SK-N-SH (cell line): ENCODE results near the gene CNIH2.
"Not testable (repeated sequence)": the region's sequence is repeated elsewhere in the genome, so short reads cannot be mapped to it uniquely, and the experiment has no call there.

Experiments used
- CHD2 ChIP-seq: fragments of 150-350 bp; IDR thresholded peaks from 2 replicates; pipeline ENCODE4 v1.6.1; 2018; ENCODE audit warnings: low read length; ENCODE audit not compliant: partially characterized antibody
- CTCF ChIP-seq: fragments of 200-600 bp; sonication (generic); IDR thresholded peaks from 2 replicates; pipeline ENCODE4 v1.6.1; 2017; ENCODE audit warnings: antibody characterized with exemption, mild to moderate bottlenecking, moderate library complexity
- EP300 ChIP-seq, 2 experiments: IDR thresholded peaks; 2 replicates each; pipeline versions ENCODE4 v1.4.0 to v1.6.1; 2012; ENCODE audit warnings: borderline replicate concordance in 1 of 2, low read depth in 1 of 2, low read length in 1 of 2
- EZH2phosphoT487 ChIP-seq: fragments of 200-600 bp; sonication (generic); IDR thresholded peaks from 2 replicates; pipeline ENCODE4 v1.6.1; 2017; ENCODE audit warnings: low read depth, mixed run types, mild to moderate bottlenecking, antibody characterized with exemption, moderate library complexity, borderline replicate concordance
- GATA2 ChIP-seq: sonication (generic); formaldehyde crosslinking; IDR thresholded peaks from 2 replicates; pipeline ENCODE4 v1.5.0; 2020; ENCODE audit warnings: mild to moderate bottlenecking, missing genetic modification reagents
- JUND ChIP-seq: IDR thresholded peaks from 2 replicates; pipeline ENCODE4 v1.4.0; 2012
- POLR2AphosphoS5 ChIP-seq: IDR thresholded peaks from 2 replicates; pipeline ENCODE4 v1.6.1; 2012; ENCODE audit warnings: low read depth, low read length
- RCOR1 ChIP-seq: fragments of 150-350 bp; IDR thresholded peaks from 2 replicates; pipeline ENCODE4 v1.6.1; 2017; ENCODE audit warnings: antibody characterized with exemption, low read length
- TF ChIP-seq, protein P1 (sequence below): IDR thresholded peaks from 2 replicates; pipeline ENCODE4 v1.6.1; 2012; ENCODE audit warnings: mild to moderate bottlenecking, low read depth, low read length, moderate library complexity
- TF ChIP-seq, protein P2 (sequence below): fragments of 150-350 bp; IDR thresholded peaks from 2 replicates; pipeline ENCODE4 v1.6.1; 2016; ENCODE audit warnings: mild to moderate bottlenecking, low read depth, low read length

DNA sequence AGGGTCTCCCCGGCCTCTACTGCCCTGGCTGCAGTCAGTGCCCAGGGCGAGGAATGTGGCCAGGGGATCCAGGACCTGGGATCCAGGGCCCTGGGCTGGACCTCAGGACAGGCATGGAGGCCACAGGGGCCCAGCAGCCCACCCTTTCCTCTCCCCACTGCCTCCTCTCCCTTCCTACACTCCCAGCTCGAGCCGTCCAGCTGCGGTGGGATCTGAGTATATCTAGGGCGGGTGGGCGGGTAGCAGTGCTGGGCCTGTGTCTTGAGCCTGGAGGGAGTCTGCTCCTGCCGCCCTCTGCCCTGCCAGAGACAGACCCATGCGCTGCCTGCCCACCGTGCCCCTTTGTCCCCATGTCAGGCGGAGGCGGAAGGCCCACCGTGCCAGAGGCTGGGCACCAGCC is 1.4 kb upstream of the CNIH2 start:
- TF ChIP-seq JUND; POLR2AphosphoS5; RCOR1; CTCF; EP300 (IDR thresholded peaks at IDR 0.05; ENCODE audit: borderline replicate concordance in 1 of 2, low read depth in 1 of 2, low read length in 1 of 2); EZH2phosphoT487; GATA2; CHD2: not testable (repeated sequence)
- TF ChIP-seq, protein P1, sequence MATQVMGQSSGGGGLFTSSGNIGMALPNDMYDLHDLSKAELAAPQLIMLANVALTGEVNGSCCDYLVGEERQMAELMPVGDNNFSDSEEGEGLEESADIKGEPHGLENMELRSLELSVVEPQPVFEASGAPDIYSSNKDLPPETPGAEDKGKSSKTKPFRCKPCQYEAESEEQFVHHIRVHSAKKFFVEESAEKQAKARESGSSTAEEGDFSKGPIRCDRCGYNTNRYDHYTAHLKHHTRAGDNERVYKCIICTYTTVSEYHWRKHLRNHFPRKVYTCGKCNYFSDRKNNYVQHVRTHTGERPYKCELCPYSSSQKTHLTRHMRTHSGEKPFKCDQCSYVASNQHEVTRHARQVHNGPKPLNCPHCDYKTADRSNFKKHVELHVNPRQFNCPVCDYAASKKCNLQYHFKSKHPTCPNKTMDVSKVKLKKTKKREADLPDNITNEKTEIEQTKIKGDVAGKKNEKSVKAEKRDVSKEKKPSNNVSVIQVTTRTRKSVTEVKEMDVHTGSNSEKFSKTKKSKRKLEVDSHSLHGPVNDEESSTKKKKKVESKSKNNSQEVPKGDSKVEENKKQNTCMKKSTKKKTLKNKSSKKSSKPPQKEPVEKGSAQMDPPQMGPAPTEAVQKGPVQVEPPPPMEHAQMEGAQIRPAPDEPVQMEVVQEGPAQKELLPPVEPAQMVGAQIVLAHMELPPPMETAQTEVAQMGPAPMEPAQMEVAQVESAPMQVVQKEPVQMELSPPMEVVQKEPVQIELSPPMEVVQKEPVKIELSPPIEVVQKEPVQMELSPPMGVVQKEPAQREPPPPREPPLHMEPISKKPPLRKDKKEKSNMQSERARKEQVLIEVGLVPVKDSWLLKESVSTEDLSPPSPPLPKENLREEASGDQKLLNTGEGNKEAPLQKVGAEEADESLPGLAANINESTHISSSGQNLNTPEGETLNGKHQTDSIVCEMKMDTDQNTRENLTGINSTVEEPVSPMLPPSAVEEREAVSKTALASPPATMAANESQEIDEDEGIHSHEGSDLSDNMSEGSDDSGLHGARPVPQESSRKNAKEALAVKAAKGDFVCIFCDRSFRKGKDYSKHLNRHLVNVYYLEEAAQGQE = not testable (repeated sequence)
- TF ChIP-seq, protein P2, sequence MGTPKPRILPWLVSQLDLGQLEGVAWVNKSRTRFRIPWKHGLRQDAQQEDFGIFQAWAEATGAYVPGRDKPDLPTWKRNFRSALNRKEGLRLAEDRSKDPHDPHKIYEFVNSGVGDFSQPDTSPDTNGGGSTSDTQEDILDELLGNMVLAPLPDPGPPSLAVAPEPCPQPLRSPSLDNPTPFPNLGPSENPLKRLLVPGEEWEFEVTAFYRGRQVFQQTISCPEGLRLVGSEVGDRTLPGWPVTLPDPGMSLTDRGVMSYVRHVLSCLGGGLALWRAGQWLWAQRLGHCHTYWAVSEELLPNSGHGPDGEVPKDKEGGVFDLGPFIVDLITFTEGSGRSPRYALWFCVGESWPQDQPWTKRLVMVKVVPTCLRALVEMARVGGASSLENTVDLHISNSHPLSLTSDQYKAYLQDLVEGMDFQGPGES = not testable (repeated sequence)
